ENCODE results near the gene KLHL2. TPM values are rescaled to one million over a fixed set of nuclear protein-coding genes. Genes with fewer than 3 reads are reported as not detected.
A peak's percentile ranks its signal among the peaks of the same experiment; 100 is the strongest.
"Not testable (repeated sequence)": the region's sequence is repeated elsewhere in the genome, so short reads cannot be mapped to it uniquely, and the experiment has no call there.

The KLHL2 gene
- total RNA-seq, 2 donors from 2014 or later, result 32.1 to 35.1 TPM

GRCh38 chr4:165213991-165214709 is 6.8 kb downstream of the KLHL2 start:
- DNase-seq (ENCODE audit: low spot score in 2 of 2); ATAC-seq: not testable (repeated sequence)
- H3K36me3 Mint-ChIP-seq, result peaks cover 8 to 33% of the 10 kb centered on the region in 2 donors
- peak overlapping the region in 1 of 2 donors; percentile 78 for H3K27ac Mint-ChIP-seq
- H3K9me3 Mint-ChIP-seq, result peaks cover 0 to 17% of the 10 kb centered on the region in 2 donors

- peak overlapping the region; percentile 79 to 96 for H3K27ac Mint-ChIP-seq
- peaks cover 8 to 30% of the 10 kb centered on the region in 2 donors for H3K36me3 Mint-ChIP-seq
- peak in 1 of 2 donors; percentile 39 for DNase-seq (ENCODE audit: low spot score in 2 of 2)
- ATAC-seq, result peak; percentile 89 to 96
- H3K9me3 Mint-ChIP-seq, result peaks cover 0 to 17% of the 10 kb centered on the region in 2 donors
Measured at GRCh38 chr4:165215034-165215751, 7.8 kb downstream of the KLHL2 start.

- peaks cover 0 to 17% of the 10 kb centered on the region in 2 donors for H3K9me3 Mint-ChIP-seq
- peak overlapping the region; percentile 79 to 96 for H3K27ac Mint-ChIP-seq
- not testable (repeated sequence) for DNase-seq (ENCODE audit: low spot score in 2 of 2)
- H3K36me3 Mint-ChIP-seq, result peaks cover 8 to 32% of the 10 kb centered on the region in 2 donors
- ATAC-seq, result peak; percentile 15 to 59
Measured at GRCh38 chr4:165215761-165216487, 8.6 kb downstream of the KLHL2 start.

GRCh38 chr4:165217325-165217724 is 10.0 kb downstream of the KLHL2 start:
- H3K9me3 Mint-ChIP-seq, result peaks cover 0 to 17% of the 10 kb centered on the region in 2 donors
- peak overlapping the region in 1 of 2 donors; percentile 37 for H3K27ac Mint-ChIP-seq
- H3K36me3 Mint-ChIP-seq, result peaks cover 14 to 46% of the 10 kb centered on the region in 2 donors

GRCh38 chr4:165221306-165221705 is 13.9 kb downstream of the KLHL2 start:
- not testable (repeated sequence) for H3K9me3 Mint-ChIP-seq, ATAC-seq

More at GRCh38 chr4:165217325-165217724, 10.0 kb downstream of the KLHL2 start:
- no peak for DNase-seq (ENCODE audit: low spot score in 2 of 2)
- ATAC-seq, result no peak

GRCh38 chr4:165221993-165222650 is 14.8 kb downstream of the KLHL2 start:
- Mint-ChIP-seq H3K27ac (peak overlapping the region in 1 of 2 donors; percentile 44), H3K36me3 (peaks cover 24 to 47% of the 10 kb centered on the region in 2 donors)
- peak in 1 of 2 donors; percentile 16 for ATAC-seq
- H3K9me3 Mint-ChIP-seq; DNase-seq (ENCODE audit: low spot score in 2 of 2): not testable (repeated sequence)

More at GRCh38 chr4:165221306-165221705, 13.9 kb downstream of the KLHL2 start:
- peak overlapping the region; percentile 44 to 51 for H3K27ac Mint-ChIP-seq
- H3K36me3 Mint-ChIP-seq, result peaks cover 24 to 47% of the 10 kb centered on the region in 2 donors
- DNase-seq (ENCODE audit: low spot score in 2 of 2), result not testable (repeated sequence)

GRCh38 chr4:165222651-165222994 is 15.3 kb downstream of the KLHL2 start:
- Mint-ChIP-seq H3K36me3 (peaks cover 24 to 47% of the 10 kb centered on the region in 2 donors), H3K9me3 (peaks cover 0 to 6% of the 10 kb centered on the region in 2 donors), H3K27ac (peak overlapping the region in 1 of 2 donors; percentile 44)
- DNase-seq (ENCODE audit: low spot score in 2 of 2), result no peak
- ATAC-seq, result no peak

- not testable (repeated sequence) for DNase-seq (ENCODE audit: low spot score in 2 of 2); ATAC-seq; H3K27ac Mint-ChIP-seq; H3K9me3 Mint-ChIP-seq
- H3K36me3 Mint-ChIP-seq, result peaks cover 10 to 55% of the 10 kb centered on the region in 2 donors
Measured at GRCh38 chr4:165227401-165227800, 20.0 kb downstream of the KLHL2 start.

GRCh38 chr4:165229490-165230200 is 22.3 kb downstream of the KLHL2 start:
- not testable (repeated sequence) for DNase-seq (ENCODE audit: low spot score in 2 of 2); ATAC-seq; H3K9me3 Mint-ChIP-seq; H3K27ac Mint-ChIP-seq
- H3K36me3 Mint-ChIP-seq, result peaks cover 0 to 46% of the 10 kb centered on the region in 2 donors

- ATAC-seq, result peak; percentile 89
Measured at GRCh38 chr4:165232623-165233433, 25.5 kb downstream of the KLHL2 start.

GRCh38 chr4:165234766-165235165 is 27.4 kb downstream of the KLHL2 start:
- Mint-ChIP-seq H3K9me3 (no peaks in the 10 kb centered on the region), H3K36me3 (peaks cover 13 to 37% of the 10 kb centered on the region in 2 donors), H3K27ac (no peak overlapping the region)
- no peak for DNase-seq (ENCODE audit: low spot score in 2 of 2)
- no peak for ATAC-seq

More at GRCh38 chr4:165232623-165233433, 25.5 kb downstream of the KLHL2 start:
- H3K36me3 Mint-ChIP-seq, result peaks cover 0 to 41% of the 10 kb centered on the region in 2 donors
- DNase-seq (ENCODE audit: low spot score in 2 of 2); H3K9me3 Mint-ChIP-seq: not testable (repeated sequence)
- H3K27ac Mint-ChIP-seq, result peak overlapping the region in 1 of 2 donors; percentile 95

- not testable (repeated sequence) for DNase-seq (ENCODE audit: low spot score in 2 of 2); H3K9me3 Mint-ChIP-seq; ATAC-seq; H3K27ac Mint-ChIP-seq
- peaks cover 13 to 30% of the 10 kb centered on the region in 2 donors for H3K36me3 Mint-ChIP-seq
Measured at GRCh38 chr4:165236852-165237251, 29.5 kb downstream of the KLHL2 start.

- DNase-seq (ENCODE audit: low spot score in 2 of 2); ATAC-seq; H3K9me3 Mint-ChIP-seq: not testable (repeated sequence)
- H3K36me3 Mint-ChIP-seq, result peaks cover 13 to 31% of the 10 kb centered on the region in 2 donors
- H3K27ac Mint-ChIP-seq, result peak overlapping the region in 1 of 2 donors; percentile 68
Measured at GRCh38 chr4:165238041-165238640, 30.8 kb downstream of the KLHL2 start.

GRCh38 chr4:165240761-165241160 is 33.4 kb downstream of the KLHL2 start:
- DNase-seq (ENCODE audit: low spot score in 2 of 2); H3K27ac Mint-ChIP-seq; ATAC-seq; H3K9me3 Mint-ChIP-seq: not testable (repeated sequence)
- peaks cover 13 to 44% of the 10 kb centered on the region in 2 donors for H3K36me3 Mint-ChIP-seq

All from activated naive CD4-positive, alpha-beta T cell treated with anti-CD3 and anti-CD28 coated beads, Interleukin-2, amount 50 U/mL, for 72 hours (primary cell).